Neural cell (in vitro differentiated cells): ENCODE data around the gene SUGCT. TPM values are rescaled to one million over a fixed set of nuclear protein-coding genes. Genes with fewer than 3 reads are reported as not detected.

Experiments used
- H2AFZ ChIP-seq: fragments of 200-600, 300-800 bp; sonication (generic), shearing (Covaris generic); 2 replicates; pipeline ENCODE4 v1.6.0; 2014; ENCODE audit warnings: low read depth, mild to moderate bottlenecking, antibody characterized with exemption, low read length, moderate library complexity
- H3F3A ChIP-seq: fragments of 200-600 bp; shearing (Covaris generic); 2 replicates; pipeline ENCODE4 v1.6.1; 2016; ENCODE audit warnings: mild to moderate bottlenecking, moderate library complexity, mixed read lengths, antibody characterized with exemption, low read length; ENCODE audit not compliant: insufficient read depth, poor library complexity, severe bottlenecking
- H3K27ac ChIP-seq: fragments of 200-600, 300-800 bp; sonication (generic), shearing (Covaris generic); 2 replicates; pipeline ENCODE4 v1.5.1; 2014; ENCODE audit warnings: mild to moderate bottlenecking, low read length, moderate library complexity
- H3K27me3 ChIP-seq: fragments of 300-800, 200-600 bp; sonication (generic), shearing (Covaris generic); 2 replicates; pipeline ENCODE4 v1.6.0; 2014; ENCODE audit warnings: mild to moderate bottlenecking, low read depth, low read length, moderate library complexity; ENCODE audit not compliant: insufficient read depth
- H3K36me3 ChIP-seq: fragments of 300-800, 200-600 bp; sonication (generic), shearing (Covaris generic); 2 replicates; pipeline ENCODE4 v1.5.1; 2014; ENCODE audit warnings: mild to moderate bottlenecking, antibody characterized with exemption, low read length, moderate library complexity; ENCODE audit not compliant: insufficient read depth
- H3K4me2 ChIP-seq: fragments of 300-800, 200-600 bp; sonication (generic), shearing (Covaris generic); 2 replicates; pipeline ENCODE4 v1.6.0; 2014; ENCODE audit warnings: mild to moderate bottlenecking, low read length
- H3K4me3 ChIP-seq: fragments of 300-800, 200-600 bp; sonication (generic), shearing (Covaris generic); 2 replicates; pipeline ENCODE4 v1.5.1; 2014; ENCODE audit warnings: mild to moderate bottlenecking, low read length, moderate library complexity
- H3K79me2 ChIP-seq: fragments of 200-600 bp; shearing (Covaris generic); replicated peaks from 2 replicates; pipeline ENCODE4 v1.6.0; 2014; ENCODE audit warnings: mild to moderate bottlenecking, low read length, moderate library complexity; ENCODE audit not compliant: insufficient read depth
- H3K9ac ChIP-seq: fragments of 300-800, 200-600 bp; sonication (generic), shearing (Covaris generic); 2 replicates; pipeline ENCODE4 v1.6.1; 2016; ENCODE audit warnings: mild to moderate bottlenecking, low read length, mixed read lengths
- H3K9me2 ChIP-seq: fragments of 200-600 bp; shearing (Covaris generic); 2 replicates; pipeline ENCODE4 v1.6.1; 2016; ENCODE audit warnings: mild to moderate bottlenecking, low read length, mixed read lengths; ENCODE audit not compliant: insufficient read depth
- H3K9me3 ChIP-seq: fragments of 200-600, 300-800 bp; sonication (generic), shearing (Covaris generic); 2 replicates; pipeline ENCODE4 v1.6.1; 2016; ENCODE audit warnings: mild to moderate bottlenecking, mixed run types, low read length, moderate library complexity, mixed read lengths
- H4K20me1 ChIP-seq: fragments of 200-600 bp; shearing (Covaris generic); 2 replicates; pipeline ENCODE4 v1.6.1; 2016; ENCODE audit warnings: mild to moderate bottlenecking, mixed run types; ENCODE audit not compliant: insufficient read depth
- EP300 ChIP-seq: fragments of 450-650 bp; conservative IDR thresholded peaks from 2 replicates; pipeline ENCODE4 v1.6.1; 2014; ENCODE audit warnings: antibody characterized with exemption, mild to moderate bottlenecking, moderate library complexity; ENCODE audit not compliant: poor library complexity, severe bottlenecking
- EZH2 ChIP-seq: fragments of 200-600, 300-800 bp; shearing (Covaris generic), sonication (generic); IDR thresholded peaks from 2 replicates; pipeline ENCODE4 v1.6.1; 2014; ENCODE audit warnings: antibody characterized with exemption, low read length, borderline replicate concordance, mild to moderate bottlenecking; ENCODE audit not compliant: insufficient read depth, poor library complexity, severe bottlenecking
- MXI1 ChIP-seq: fragments of 450-650 bp; conservative IDR thresholded peaks from 2 replicates; pipeline ENCODE4 v1.6.1; 2014; ENCODE audit warnings: antibody characterized with exemption, mild to moderate bottlenecking; ENCODE audit not compliant: poor library complexity, severe bottlenecking
- POLR2AphosphoS5 ChIP-seq: IDR thresholded peaks from 2 replicates; pipeline ENCODE4 v1.6.1; 2012
- RAD21 ChIP-seq: fragments of 450-650 bp; conservative IDR thresholded peaks from 2 replicates; pipeline ENCODE4 v1.6.1; 2014; ENCODE audit warnings: antibody characterized with exemption, mild to moderate bottlenecking, moderate library complexity
- SMC3 ChIP-seq: fragments of 450-650 bp; conservative IDR thresholded peaks from 2 replicates; pipeline ENCODE4 v1.6.1; 2014; ENCODE audit warnings: antibody characterized with exemption, mild to moderate bottlenecking, moderate library complexity; ENCODE audit not compliant: poor library complexity
- TAF1 ChIP-seq: IDR thresholded peaks from 2 replicates; pipeline ENCODE4 v1.6.1; 2012; ENCODE audit warnings: low read depth
- polyA plus RNA-seq: library from polyadenylated mRNA; depleted of rRNA; stranded (reverse); fragments of >200 nt; gene quantifications from 2 replicates; pipeline ENCODE4 v1.2.3, GENCODE V29; 2014
- TF ChIP-seq, protein P1 (sequence below): IDR thresholded peaks from 2 replicates; pipeline ENCODE4 v1.6.1; 2012; ENCODE audit warnings: borderline replicate concordance
- TF ChIP-seq, protein P2 (sequence below): fragments of 450-650 bp; IDR thresholded peaks from 2 replicates; pipeline ENCODE4 v1.5.1; 2014; ENCODE audit warnings: antibody characterized with exemption, mild to moderate bottlenecking, moderate library complexity; ENCODE audit not compliant: poor library complexity, severe bottlenecking

The SUGCT gene
- polyA plus RNA-seq, 1 donor from 2014 or later = not detected

DNA sequence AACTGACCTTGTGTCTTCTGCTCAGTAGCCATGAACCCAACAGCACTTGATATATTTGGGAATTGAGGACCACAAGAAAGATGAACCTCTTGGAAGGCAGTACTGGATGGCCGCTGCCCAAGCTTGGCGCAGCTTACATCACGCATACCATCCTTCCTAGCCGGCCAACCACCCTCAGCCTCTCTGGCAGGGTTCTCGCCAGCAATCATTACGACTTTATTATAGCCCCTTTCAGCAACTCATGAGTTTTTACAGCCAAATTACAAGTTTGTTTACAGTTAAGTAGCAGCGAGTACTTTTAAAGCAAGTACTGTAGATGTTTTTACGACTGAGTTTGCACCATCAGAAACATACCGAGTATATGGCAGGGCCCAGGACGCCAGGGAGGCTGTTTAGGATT is 769.1 kb downstream of the SUGCT start:
- Histone ChIP-seq H3K9me2 (no peaks in the 10 kb centered on the region), H3K27me3 (no peaks in the 10 kb centered on the region), H3K9me3 (no peaks in the 10 kb centered on the region), H3F3A (no peaks in the 10 kb centered on the region), H2AFZ (no peak overlapping the region), H3K9ac (no peak overlapping the region), H3K79me2 (no peaks in the 10 kb centered on the region), H3K36me3 (no peaks in the 10 kb centered on the region), H3K27ac (no peak overlapping the region), H4K20me1 (no peaks in the 10 kb centered on the region), H3K4me2 (no peak overlapping the region), H3K4me3 (no peak overlapping the region)
- TF ChIP-seq EP300 (no peak), TAF1 (no peak), RAD21 (no peak), EZH2 (no peak), POLR2AphosphoS5 (no peak), SMC3 (no peak), MXI1 (no peak)
- TF ChIP-seq, protein P1, sequence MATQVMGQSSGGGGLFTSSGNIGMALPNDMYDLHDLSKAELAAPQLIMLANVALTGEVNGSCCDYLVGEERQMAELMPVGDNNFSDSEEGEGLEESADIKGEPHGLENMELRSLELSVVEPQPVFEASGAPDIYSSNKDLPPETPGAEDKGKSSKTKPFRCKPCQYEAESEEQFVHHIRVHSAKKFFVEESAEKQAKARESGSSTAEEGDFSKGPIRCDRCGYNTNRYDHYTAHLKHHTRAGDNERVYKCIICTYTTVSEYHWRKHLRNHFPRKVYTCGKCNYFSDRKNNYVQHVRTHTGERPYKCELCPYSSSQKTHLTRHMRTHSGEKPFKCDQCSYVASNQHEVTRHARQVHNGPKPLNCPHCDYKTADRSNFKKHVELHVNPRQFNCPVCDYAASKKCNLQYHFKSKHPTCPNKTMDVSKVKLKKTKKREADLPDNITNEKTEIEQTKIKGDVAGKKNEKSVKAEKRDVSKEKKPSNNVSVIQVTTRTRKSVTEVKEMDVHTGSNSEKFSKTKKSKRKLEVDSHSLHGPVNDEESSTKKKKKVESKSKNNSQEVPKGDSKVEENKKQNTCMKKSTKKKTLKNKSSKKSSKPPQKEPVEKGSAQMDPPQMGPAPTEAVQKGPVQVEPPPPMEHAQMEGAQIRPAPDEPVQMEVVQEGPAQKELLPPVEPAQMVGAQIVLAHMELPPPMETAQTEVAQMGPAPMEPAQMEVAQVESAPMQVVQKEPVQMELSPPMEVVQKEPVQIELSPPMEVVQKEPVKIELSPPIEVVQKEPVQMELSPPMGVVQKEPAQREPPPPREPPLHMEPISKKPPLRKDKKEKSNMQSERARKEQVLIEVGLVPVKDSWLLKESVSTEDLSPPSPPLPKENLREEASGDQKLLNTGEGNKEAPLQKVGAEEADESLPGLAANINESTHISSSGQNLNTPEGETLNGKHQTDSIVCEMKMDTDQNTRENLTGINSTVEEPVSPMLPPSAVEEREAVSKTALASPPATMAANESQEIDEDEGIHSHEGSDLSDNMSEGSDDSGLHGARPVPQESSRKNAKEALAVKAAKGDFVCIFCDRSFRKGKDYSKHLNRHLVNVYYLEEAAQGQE = no peak
- TF ChIP-seq, protein P2, sequence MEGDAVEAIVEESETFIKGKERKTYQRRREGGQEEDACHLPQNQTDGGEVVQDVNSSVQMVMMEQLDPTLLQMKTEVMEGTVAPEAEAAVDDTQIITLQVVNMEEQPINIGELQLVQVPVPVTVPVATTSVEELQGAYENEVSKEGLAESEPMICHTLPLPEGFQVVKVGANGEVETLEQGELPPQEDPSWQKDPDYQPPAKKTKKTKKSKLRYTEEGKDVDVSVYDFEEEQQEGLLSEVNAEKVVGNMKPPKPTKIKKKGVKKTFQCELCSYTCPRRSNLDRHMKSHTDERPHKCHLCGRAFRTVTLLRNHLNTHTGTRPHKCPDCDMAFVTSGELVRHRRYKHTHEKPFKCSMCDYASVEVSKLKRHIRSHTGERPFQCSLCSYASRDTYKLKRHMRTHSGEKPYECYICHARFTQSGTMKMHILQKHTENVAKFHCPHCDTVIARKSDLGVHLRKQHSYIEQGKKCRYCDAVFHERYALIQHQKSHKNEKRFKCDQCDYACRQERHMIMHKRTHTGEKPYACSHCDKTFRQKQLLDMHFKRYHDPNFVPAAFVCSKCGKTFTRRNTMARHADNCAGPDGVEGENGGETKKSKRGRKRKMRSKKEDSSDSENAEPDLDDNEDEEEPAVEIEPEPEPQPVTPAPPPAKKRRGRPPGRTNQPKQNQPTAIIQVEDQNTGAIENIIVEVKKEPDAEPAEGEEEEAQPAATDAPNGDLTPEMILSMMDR = no peak

- Histone ChIP-seq H4K20me1 (no peaks in the 10 kb centered on the region), H3K4me2 (no peak overlapping the region), H3K27ac (no peak overlapping the region), H3K9ac (no peak overlapping the region), H3K9me2 (no peaks in the 10 kb centered on the region), H2AFZ (no peak overlapping the region), H3K9me3 (no peaks in the 10 kb centered on the region), H3K4me3 (no peak overlapping the region), H3F3A (no peaks in the 10 kb centered on the region), H3K36me3 (no peaks in the 10 kb centered on the region), H3K79me2 (no peaks in the 10 kb centered on the region), H3K27me3 (no peaks in the 10 kb centered on the region)
- TF ChIP-seq, protein P1 = no peak
- TF ChIP-seq RAD21 (no peak), TAF1 (no peak), POLR2AphosphoS5 (no peak), SMC3 (no peak), MXI1 (no peak), EZH2 (no peak), EP300 (no peak)
- TF ChIP-seq, protein P2 = no peak
Measured at GRCh38 chr7:40907286-40907685, 772.5 kb downstream of the SUGCT start.
